Mesenchymal stem cell (in vitro differentiated cells and primary cell): ENCODE measurements around the gene IGSF10.

Experiments
- DNase-seq: peaks from one replicate; pipeline ENCODE4 v3.0.0-alpha.2; 2013
- H2AFZ ChIP-seq: one replicate; pipeline ENCODE4 v1.6.1; 2013; ENCODE audit warnings: low read depth, mild to moderate bottlenecking, control low read depth, inconsistent platforms, low read length, moderate library complexity
- H2AK5ac ChIP-seq: 2 replicates; pipeline ENCODE4 v1.6.1; 2013; ENCODE audit warnings: low read length, moderate library complexity, mild to moderate bottlenecking, inconsistent platforms; ENCODE audit not compliant: severe bottlenecking
- H2BK120ac ChIP-seq: one replicate; pipeline ENCODE4 v1.6.1; 2013; ENCODE audit warnings: low read depth, mild to moderate bottlenecking, inconsistent platforms, low read length, moderate library complexity
- H2BK12ac ChIP-seq, 2 experiments: one replicate each; pipeline ENCODE4 v1.6.1; 2013; ENCODE audit warnings: inconsistent platforms in 2 of 2, low read length in 2 of 2, mild to moderate bottlenecking in 2 of 2, moderate library complexity in 2 of 2, control low read depth in 1 of 2
- H2BK15ac ChIP-seq: one replicate; pipeline ENCODE4 v1.6.1; 2013; ENCODE audit warnings: mild to moderate bottlenecking, low read depth, inconsistent platforms; ENCODE audit not compliant: poor library complexity, severe bottlenecking
- H2BK5ac ChIP-seq: 2 replicates; pipeline ENCODE4 v1.6.1; 2013; ENCODE audit warnings: low read depth, mild to moderate bottlenecking, low read length, control low read depth, inconsistent platforms; ENCODE audit not compliant: poor library complexity, severe bottlenecking
- H3K14ac ChIP-seq, 2 experiments: one replicate each; pipeline ENCODE4 v1.6.1; 2013; ENCODE audit warnings: inconsistent platforms in 2 of 2, low read length in 2 of 2, control low read depth in 1 of 2, mild to moderate bottlenecking in 1 of 2, moderate library complexity in 1 of 2
- H3K18ac ChIP-seq, 2 experiments: one replicate each; pipeline ENCODE4 v1.6.1; 2013; ENCODE audit warnings: inconsistent platforms in 2 of 2, low read length in 2 of 2, control low read depth in 1 of 2, low read depth in 1 of 2, mild to moderate bottlenecking in 1 of 2
- H3K23ac ChIP-seq, 2 experiments: one replicate each; pipeline ENCODE4 v1.6.1; 2013; ENCODE audit warnings: inconsistent platforms in 2 of 2, low read length in 2 of 2, mild to moderate bottlenecking in 2 of 2, moderate library complexity in 2 of 2, control low read depth in 1 of 2
- H3K27ac ChIP-seq: 2 replicates; pipeline ENCODE4 v1.5.1; 2013; ENCODE audit warnings: mild to moderate bottlenecking, moderate library complexity, low read length, control low read depth, inconsistent platforms; ENCODE audit not compliant: poor library complexity, severe bottlenecking
- H3K27me3 ChIP-seq, 2 experiments: 2 replicates each; pipeline versions ENCODE4 v1.6.1 to v1.7.0; 2013; ENCODE audit warnings: low read length in 2 of 2, mild to moderate bottlenecking in 2 of 2, moderate library complexity in 2 of 2, control low read depth in 1 of 2, inconsistent platforms in 1 of 2; ENCODE audit not compliant: control insufficient read depth in 1 of 2, insufficient read depth in 1 of 2
- H3K36me3 ChIP-seq, 2 experiments: 2 replicates each; pipeline versions ENCODE4 v1.6.1 to v1.7.0; 2013; ENCODE audit warnings: low read length in 2 of 2, control low read depth in 1 of 2, inconsistent platforms in 1 of 2, low read depth in 1 of 2, mild to moderate bottlenecking in 1 of 2; ENCODE audit not compliant: insufficient read depth in 2 of 2, control insufficient read depth in 1 of 2
- H3K4ac ChIP-seq, 2 experiments: one replicate each; pipeline ENCODE4 v1.6.1; 2013; ENCODE audit warnings: inconsistent platforms in 2 of 2, low read length in 2 of 2, mild to moderate bottlenecking in 2 of 2, moderate library complexity in 2 of 2, control low read depth in 1 of 2, low read depth in 1 of 2
- H3K4me1 ChIP-seq: 2 replicates; pipeline ENCODE4 v1.6.1; 2013; ENCODE audit warnings: low read depth, low read length, control low read depth; ENCODE audit not compliant: control insufficient read depth, insufficient read depth
- H3K4me2 ChIP-seq: 2 replicates; pipeline ENCODE4 v1.6.1; 2013; ENCODE audit warnings: low read length, mild to moderate bottlenecking, inconsistent platforms; ENCODE audit not compliant: poor library complexity, severe bottlenecking
- H3K4me3 ChIP-seq, 2 experiments: 2 replicates each; pipeline versions ENCODE4 v1.5.1 to v1.7.0; 2013; ENCODE audit warnings: low read length in 2 of 2, mild to moderate bottlenecking in 2 of 2, control low read depth in 1 of 2, low read depth in 1 of 2; ENCODE audit not compliant: insufficient read depth in 1 of 2
- H3K79me1 ChIP-seq: replicated peaks from 2 replicates; pipeline ENCODE4 v1.6.1; 2013; ENCODE audit warnings: mild to moderate bottlenecking, control low read depth, low read length, inconsistent platforms; ENCODE audit not compliant: poor library complexity, severe bottlenecking
- H3K9ac ChIP-seq: 2 replicates; pipeline ENCODE4 v1.7.0; 2013; ENCODE audit warnings: mild to moderate bottlenecking, low read length, moderate library complexity
- H3K9me3 ChIP-seq: 2 replicates; pipeline ENCODE4 v1.7.0; 2013; ENCODE audit warnings: mild to moderate bottlenecking, low read length; ENCODE audit not compliant: control insufficient read depth
- H4K8ac ChIP-seq: one replicate; pipeline ENCODE4 v1.6.1; 2013; ENCODE audit warnings: inconsistent platforms, mild to moderate bottlenecking, low read length, moderate library complexity
- H4K91ac ChIP-seq: one replicate; pipeline ENCODE4 v1.6.1; 2013; ENCODE audit warnings: mild to moderate bottlenecking, low read length, inconsistent platforms
- WGBS: methylation state at CpG from one replicate; pipeline ENCODE4 v1.1.7; 2013; ENCODE audit warnings: mixed read lengths; 5-methylcytosine and 5-hydroxymethylcytosine counted together

The IGSF10 gene

GRCh38 chr3:151452841-151453240 is 8.0 kb downstream of the IGSF10 start:
- H3K79me1 ChIP-seq: no peaks in the 10 kb centered on the region
- H3K23ac ChIP-seq: no peak overlapping the region
- no peaks in the 10 kb centered on the region for H3K4me1 ChIP-seq
- 53% methylated on average over 2 of the region's 2 CpGs for WGBS
- no peak overlapping the region for H2AK5ac ChIP-seq
- H2BK120ac ChIP-seq: no peak overlapping the region
- H2AFZ ChIP-seq: no peak overlapping the region
- no peak overlapping the region for H3K27ac ChIP-seq
- H2BK15ac ChIP-seq: no peak overlapping the region
- H2BK12ac ChIP-seq: no peak overlapping the region
- no peak overlapping the region for H3K4ac ChIP-seq
- H3K14ac ChIP-seq: no peak overlapping the region
- H3K9ac ChIP-seq: no peak overlapping the region
- no peak overlapping the region for H2BK5ac ChIP-seq
- no peak for DNase-seq
- H3K36me3 ChIP-seq: no peaks in the 10 kb centered on the region
- no peak overlapping the region for H3K18ac ChIP-seq
- H3K9me3 ChIP-seq: peaks cover 11% of the 10 kb centered on the region
- H3K27me3 ChIP-seq: peaks cover 0 to 24% of the 10 kb centered on the region in 2 experiments
- no peak overlapping the region for H4K8ac ChIP-seq
- H4K91ac ChIP-seq: no peak overlapping the region
- no peak overlapping the region for H3K4me3 ChIP-seq
- H3K4me2 ChIP-seq: no peak overlapping the region

GRCh38 chr3:151452368-151452767 is 8.5 kb downstream of the IGSF10 start:
- Histone ChIP-seq H3K9ac (no peak overlapping the region), H2BK12ac (no peak overlapping the region), H3K4me3 (no peak overlapping the region), H3K27ac (no peak overlapping the region), H3K4me1 (no peaks in the 10 kb centered on the region), H3K4me2 (no peak overlapping the region), H3K4ac (no peak overlapping the region), H3K18ac (no peak overlapping the region), H3K9me3 (peaks cover 16% of the 10 kb centered on the region), H2BK5ac (no peak overlapping the region), H4K91ac (no peak overlapping the region), H3K23ac (no peak overlapping the region), H3K36me3 (no peaks in the 10 kb centered on the region), H2BK15ac (no peak overlapping the region), H2AK5ac (no peak overlapping the region), H3K79me1 (no peaks in the 10 kb centered on the region), H3K14ac (no peak overlapping the region), H3K27me3 (peaks cover 0 to 25% of the 10 kb centered on the region in 2 experiments), H4K8ac (no peak overlapping the region), H2AFZ (no peak overlapping the region), H2BK120ac (no peak overlapping the region)
- WGBS: no CpG with 5 or more reads among the region's 1 CpG
- DNase-seq: no peak

- Histone ChIP-seq H3K4me1 (no peaks in the 10 kb centered on the region), H3K27me3 (peaks cover 0 to 38% of the 10 kb centered on the region in 2 experiments), H3K14ac (no peak overlapping the region), H3K4me2 (no peak overlapping the region), H4K91ac (no peak overlapping the region), H3K9me3 (peaks cover 35% of the 10 kb centered on the region), H2BK120ac (no peak overlapping the region), H2AFZ (no peak overlapping the region), H4K8ac (no peak overlapping the region), H3K18ac (no peak overlapping the region), H3K79me1 (no peaks in the 10 kb centered on the region), H3K23ac (no peak overlapping the region), H2BK12ac (no peak overlapping the region), H3K27ac (no peak overlapping the region), H3K4ac (no peak overlapping the region), H3K9ac (no peak overlapping the region), H2AK5ac (no peak overlapping the region), H2BK15ac (no peak overlapping the region), H3K4me3 (no peak overlapping the region), H3K36me3 (no peaks in the 10 kb centered on the region), H2BK5ac (no peak overlapping the region)
- no peak for DNase-seq
- WGBS: 90% methylated on average over 3 of the region's 3 CpGs
Observed at GRCh38 chr3:151446002-151446340, 14.9 kb downstream of the IGSF10 start.

GRCh38 chr3:151445273-151446001 is 15.4 kb downstream of the IGSF10 start:
- Histone ChIP-seq H2BK12ac (no peak overlapping the region), H3K9ac (no peak overlapping the region), H3K4me3 (no peak overlapping the region), H3K27me3 (peaks cover 0 to 44% of the 10 kb centered on the region in 2 experiments), H3K27ac (no peak overlapping the region), H2AFZ (no peak overlapping the region), H3K79me1 (no peaks in the 10 kb centered on the region), H2BK15ac (no peak overlapping the region), H3K4me1 (no peaks in the 10 kb centered on the region), H3K9me3 (peaks cover 35% of the 10 kb centered on the region), H3K14ac (no peak overlapping the region), H2BK120ac (no peak overlapping the region), H4K8ac (no peak overlapping the region), H3K4ac (no peak overlapping the region), H2BK5ac (no peak overlapping the region), H3K23ac (no peak overlapping the region), H3K18ac (no peak overlapping the region), H3K36me3 (no peaks in the 10 kb centered on the region), H4K91ac (no peak overlapping the region), H2AK5ac (no peak overlapping the region), H3K4me2 (no peak overlapping the region)
- 79% methylated on average over 5 of the region's 5 CpGs for WGBS
- DNase-seq: peak; percentile 43
